GM19372 (cell line): Measurements from ENCODE around the gene MLEC.
"Not testable (repeated sequence)": the region's sequence is repeated elsewhere in the genome, so short reads cannot be mapped to it uniquely, and the experiment has no call there.

Experiments
- ATAC-seq: cut with Tn5 transposase; IDR thresholded peaks from one replicate; pipeline ENCODE4 v1.9.1; 2021; ENCODE audit warnings: mild to moderate bottlenecking, low read depth, moderate library complexity; ENCODE audit not compliant: unreplicated experiment

Gene MLEC

DNA sequence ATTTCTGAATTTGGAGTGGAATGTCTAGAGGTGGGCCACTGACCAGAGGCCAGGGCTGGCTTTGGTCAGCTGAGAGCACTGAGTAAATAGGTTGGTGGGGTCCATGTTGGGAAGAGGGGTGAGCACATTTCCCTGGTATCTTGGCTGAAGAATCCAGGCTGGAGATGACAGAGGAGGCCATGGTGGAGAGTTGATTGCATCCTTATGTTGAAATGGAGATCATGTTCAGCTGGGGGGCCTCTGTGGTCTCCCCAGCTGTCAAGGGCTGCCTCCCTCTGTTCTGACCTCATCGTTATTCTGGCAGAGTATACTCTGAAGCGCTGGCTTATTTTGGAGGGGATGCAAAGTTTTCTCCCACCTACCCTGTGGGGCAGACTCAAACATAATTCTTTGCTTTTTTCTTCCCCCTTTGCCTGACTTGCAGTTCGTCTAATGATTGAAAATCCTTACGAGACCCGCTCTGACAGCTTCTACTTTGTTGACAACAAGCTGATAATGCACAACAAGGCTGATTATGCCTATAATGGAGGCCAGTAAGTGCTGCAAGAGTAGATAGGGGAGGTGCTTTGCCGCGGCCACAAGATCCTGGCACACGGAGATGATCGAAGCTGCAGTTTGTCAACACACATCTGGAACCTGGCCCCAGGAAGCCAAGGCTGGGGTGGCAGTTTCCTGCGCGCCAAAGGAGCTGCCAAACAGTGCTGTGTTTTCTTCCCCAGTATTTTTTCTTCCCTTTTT lies 32.7 kb downstream of the MLEC start:
- ATAC-seq = no peak

- ATAC-seq = no peak
Measured at GRCh38 chr12:120720234-120720986, 33.5 kb downstream of the MLEC start.

- no peak for ATAC-seq
Measured at GRCh38 chr12:120720987-120721801, 34.2 kb downstream of the MLEC start.

- ATAC-seq = no peak
Measured at GRCh38 chr12:120721866-120722265, 34.9 kb downstream of the MLEC start.

DNA sequence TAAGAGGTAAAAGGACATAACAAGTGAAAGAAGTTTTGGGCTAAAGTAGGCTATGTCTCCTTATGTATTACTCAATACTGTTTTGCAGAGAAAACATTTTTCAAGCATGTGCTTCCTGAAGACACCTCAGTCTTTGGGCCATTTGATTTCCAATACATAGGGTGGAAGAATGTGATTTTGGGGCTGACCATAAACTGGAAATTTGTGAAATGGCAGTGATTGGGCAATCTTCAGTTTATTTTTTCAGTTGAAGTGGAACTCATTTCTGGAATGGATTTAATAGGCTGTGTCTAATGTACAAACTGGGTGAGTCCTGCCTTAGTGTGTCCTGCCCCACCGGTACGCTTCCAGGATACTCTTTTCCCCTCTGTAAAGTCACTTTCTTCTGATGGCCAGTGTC lies 35.8 kb downstream of the MLEC start:
- no peak for ATAC-seq

DNA sequence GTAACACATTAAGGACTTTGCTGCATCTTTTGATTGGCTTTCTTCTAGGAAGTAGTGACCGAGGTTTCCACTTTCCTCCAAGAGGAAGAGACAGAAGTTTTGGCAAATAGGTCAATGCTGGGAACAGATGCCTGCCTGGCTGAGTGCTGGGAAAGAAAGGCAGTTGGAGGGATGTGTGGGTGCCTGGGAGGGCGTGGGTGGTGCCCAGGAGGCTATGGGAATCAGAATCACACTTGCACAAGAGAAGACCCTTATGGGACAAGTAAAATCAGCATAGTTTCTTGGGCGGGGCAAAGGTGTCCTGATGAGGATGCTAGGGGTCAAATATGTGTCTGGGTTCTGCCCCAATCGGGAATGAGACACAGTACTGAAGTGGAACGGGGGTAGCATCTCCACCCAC lies 37.8 kb downstream of the MLEC start:
- no peak for ATAC-seq

GRCh38 chr12:120725151-120725658 lies 38.3 kb downstream of the MLEC start:
- ATAC-seq = no peak

- ATAC-seq = peak; percentile 99
Measured at GRCh38 chr12:120725659-120726509, 38.9 kb downstream of the MLEC start, which contains the start of gene ACADS. Gene ACADS, plus strand, starts transcription at chr12:120725826. Its CDS starts 60 bp downstream, at chr12:120725886.

GRCh38 chr12:120726510-120726793 lies 39.5 kb downstream of the MLEC start:
- no peak for ATAC-seq

DNA sequence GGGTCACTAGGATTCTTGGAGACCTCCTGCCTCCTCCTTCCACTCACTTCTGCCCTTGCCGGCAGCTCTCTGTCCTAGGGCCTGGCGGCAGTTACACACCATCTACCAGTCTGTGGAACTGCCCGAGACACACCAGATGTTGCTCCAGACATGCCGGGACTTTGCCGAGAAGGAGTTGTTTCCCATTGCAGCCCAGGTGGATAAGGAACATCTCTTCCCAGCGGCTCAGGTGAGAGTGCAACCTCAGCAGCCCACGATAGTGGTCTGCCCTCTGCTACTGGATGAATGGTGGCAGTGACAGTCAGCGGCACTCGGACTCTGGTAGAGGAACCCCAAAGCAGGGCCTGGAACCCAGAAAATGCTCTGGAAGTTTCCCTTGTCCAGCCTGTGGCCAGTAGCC lies 40.0 kb downstream of the MLEC start:
- ATAC-seq = no peak

DNA sequence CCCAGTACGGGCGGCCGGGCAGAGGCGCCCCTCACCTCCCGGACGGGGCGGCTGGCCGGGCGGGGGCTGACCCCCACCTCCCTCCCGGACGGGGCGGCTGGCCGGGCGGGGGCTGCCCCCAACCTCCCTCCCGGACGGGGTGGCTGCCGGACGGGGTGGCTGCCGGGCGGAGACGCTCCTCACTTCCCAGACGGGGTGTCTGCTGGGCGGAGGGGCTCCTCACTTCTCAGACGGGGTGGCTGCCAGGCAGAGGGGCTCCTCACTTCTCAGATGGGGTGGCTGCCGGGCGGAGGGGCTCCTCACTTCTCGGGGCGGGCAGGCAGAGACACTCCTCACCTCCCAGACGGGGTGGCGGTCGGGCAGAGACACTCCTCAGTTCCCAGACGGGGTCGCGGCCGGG lies 45.2 kb downstream of the MLEC start:
- ATAC-seq = not testable (repeated sequence)

DNA sequence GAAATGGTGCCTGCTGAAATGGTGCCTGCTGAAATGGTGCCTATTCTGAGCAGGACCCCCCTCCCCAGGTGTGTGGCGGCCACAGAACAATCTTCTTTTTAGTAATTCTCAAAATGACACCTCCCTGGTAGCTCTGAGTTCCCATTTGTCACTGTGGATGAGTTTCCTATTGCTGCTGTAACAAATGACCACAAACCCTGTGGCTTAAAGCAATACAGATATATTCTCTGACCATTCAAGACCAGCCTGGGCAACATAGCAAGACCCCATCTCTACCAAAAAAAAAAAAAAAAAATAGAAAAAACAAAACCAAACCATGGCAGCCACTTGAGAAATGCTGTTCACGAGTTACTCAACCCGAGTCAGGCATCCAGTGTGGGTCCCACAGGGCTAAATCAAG lies 46.6 kb downstream of the MLEC start:
- no peak for ATAC-seq

- no peak for ATAC-seq
Measured at GRCh38 chr12:120734210-120734609, 47.3 kb downstream of the MLEC start.

GRCh38 chr12:120735181-120735580 lies 48.2 kb downstream of the MLEC start:
- no peak for ATAC-seq

DNA sequence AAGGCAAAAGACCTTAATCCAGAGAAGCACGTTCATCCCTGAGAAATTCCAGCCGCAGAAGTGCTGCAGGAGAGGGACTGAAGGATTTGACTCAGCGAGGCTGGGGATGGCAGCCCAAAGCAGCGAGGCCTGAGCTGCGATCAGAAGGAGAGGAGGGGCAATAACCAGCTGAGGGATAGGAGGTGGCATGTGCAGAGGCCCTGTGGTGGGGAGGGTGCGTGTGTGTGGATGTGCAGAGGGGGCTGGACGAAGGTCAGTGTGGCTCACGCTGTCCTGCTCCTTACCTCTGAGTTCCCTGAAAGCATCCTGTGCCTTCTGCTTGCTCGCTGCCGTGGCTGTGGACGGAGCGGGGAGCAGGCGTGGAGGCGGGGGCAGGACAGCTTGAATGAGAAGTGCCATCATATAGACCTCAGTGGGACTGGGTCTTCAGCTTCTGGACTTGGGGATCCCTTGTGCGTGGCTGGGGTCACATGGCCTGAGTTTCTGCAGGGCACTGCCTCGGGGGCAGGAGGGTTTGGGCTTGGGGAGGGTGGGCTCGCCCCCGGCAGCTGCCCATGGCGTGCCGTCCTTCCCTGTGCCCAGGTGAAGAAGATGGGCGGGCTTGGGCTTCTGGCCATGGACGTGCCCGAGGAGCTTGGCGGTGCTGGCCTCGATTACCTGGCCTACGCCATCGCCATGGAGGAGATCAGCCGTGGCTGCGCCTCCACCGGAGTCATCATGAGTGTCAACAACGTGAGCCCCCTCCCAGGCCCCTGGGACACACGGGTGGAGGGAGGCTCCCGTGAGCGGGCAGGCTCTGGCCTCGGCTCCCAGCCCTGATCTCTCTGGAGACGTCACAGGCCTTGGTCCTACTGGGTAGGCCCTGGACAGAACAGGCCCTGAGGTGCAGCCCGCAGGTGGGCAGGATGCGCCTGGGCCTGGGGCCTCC lies 49.7 kb downstream of the MLEC start:
- no peak for ATAC-seq

- no peak for ATAC-seq
Measured at GRCh38 chr12:120737557-120738251, 50.8 kb downstream of the MLEC start.

- no peak for ATAC-seq
Measured at GRCh38 chr12:120738252-120739030, 51.5 kb downstream of the MLEC start.
